Vagina (tissue), 2 donors: ENCODE results near the gene DCDC2. TPM values are rescaled to one million over a fixed set of nuclear protein-coding genes. Genes with fewer than 3 reads are reported as not detected.
"Not testable (repeated sequence)": the region's sequence is repeated elsewhere in the genome, so short reads cannot be mapped to it uniquely, and the experiment has no call there.

ENCODE experiments used
- DNase-seq, 2 donors: peaks; one replicate each; pipeline ENCODE4 v3.0.0-alpha.2; 2017; ENCODE audit errors: extremely low spot score in 2 of 2
- H3K27ac ChIP-seq: fragments of 200-600 bp; sonication (generic); one replicate; pipeline ENCODE4 v1.5.1; 2019
- H3K27me3 ChIP-seq: fragments of 200-600 bp; sonication (generic); one replicate; pipeline ENCODE4 v1.5.1; 2019
- H3K36me3 ChIP-seq, 2 donors: fragments of 200-600 bp; sonication (generic); one replicate each; pipeline ENCODE4 v1.5.1; 2017 to 2019
- H3K4me1 ChIP-seq: fragments of 200-600 bp; sonication (generic); one replicate; pipeline ENCODE4 v1.5.1; 2019
- H3K4me3 ChIP-seq, 2 donors: fragments of 200-600 bp; sonication (generic); 1 replicate in 1 of 2; 2 replicates in 1 of 2; pipeline ENCODE4 v1.5.1; 2016 to 2019
- H3K9me3 ChIP-seq: fragments of 200-600 bp; sonication (generic); one replicate; pipeline ENCODE4 v1.5.1; 2019
- POLR2A ChIP-seq, 2 donors: fragments of 450-650 bp; IDR thresholded peaks; one replicate each; pipeline ENCODE4 v1.6.1; 2017; ENCODE audit warnings: antibody characterized with exemption in 2 of 2, mild to moderate bottlenecking in 2 of 2, moderate library complexity in 2 of 2
- POLR2AphosphoS5 ChIP-seq, 2 donors: sonication (generic); formaldehyde crosslinking; IDR thresholded peaks; one replicate each; pipeline ENCODE4 v1.9.0; 2017; ENCODE audit warnings: antibody characterized with exemption in 2 of 2, mild to moderate bottlenecking in 2 of 2, low read depth in 1 of 2; ENCODE audit not compliant: insufficient read depth in 1 of 2
- intact Hi-C: fragments of 100-400 bp; cut with DNase I; formaldehyde crosslinking; loops from one replicate; pipeline ENCODE4 v1.15.1; 2023
- total RNA-seq: library from RNA; depleted of rRNA; stranded (reverse); fragments of >200 nt; gene quantifications from one replicate; pipeline ENCODE4 v1.2.3, GENCODE V29; 2016
- TF ChIP-seq, protein P1 (sequence below), 3 experiments: fragments of 450-650 bp in 2 of 3; fragments of 200-600 bp in 1 of 3; sonication (generic) in 1 of 3; IDR thresholded peaks; one replicate each; pipeline ENCODE4 v1.5.1; 2017 to 2019; ENCODE audit warnings: antibody characterized with exemption in 3 of 3, mild to moderate bottlenecking in 2 of 3, moderate library complexity in 2 of 3

DCDC2 gene
- total RNA-seq, 1 donor from 2014 or later, result not detected

DNA sequence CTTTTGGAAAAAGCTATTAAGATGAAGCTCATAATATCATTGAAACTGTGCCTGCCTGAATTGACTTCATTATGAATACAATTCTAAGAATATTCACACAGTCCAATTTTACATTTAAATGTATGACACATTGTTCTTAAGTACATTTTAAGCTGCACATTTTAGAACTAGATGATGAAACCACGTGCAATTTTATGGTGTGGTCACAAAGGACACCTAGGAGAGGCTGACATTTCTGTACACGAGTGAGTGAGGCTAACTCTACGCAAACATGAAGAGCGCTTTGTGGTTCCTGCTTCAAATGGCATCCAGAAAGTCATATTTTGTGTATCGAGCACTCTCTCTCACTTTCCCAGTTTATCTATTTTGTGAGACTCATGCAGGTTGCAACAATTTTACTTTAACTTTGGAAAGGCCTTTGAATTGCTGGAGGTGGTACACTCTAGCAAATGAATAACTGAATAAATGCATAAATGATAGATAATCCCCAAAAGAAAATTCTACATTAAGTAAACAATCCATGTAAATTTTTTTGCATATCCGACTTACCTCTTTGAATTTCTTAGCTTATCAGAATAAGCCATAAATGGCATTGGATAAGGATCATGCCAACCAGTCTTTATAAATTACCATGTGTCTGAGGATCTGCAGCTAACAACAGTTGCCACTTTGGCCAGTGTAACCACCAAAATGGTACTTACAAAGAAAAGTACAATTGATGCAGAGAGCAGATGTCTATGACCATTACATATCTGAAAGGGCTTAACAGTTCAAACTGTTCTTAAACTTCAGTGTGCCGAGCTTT lies 134.5 kb downstream of the DCDC2 start:
- Histone ChIP-seq H3K27ac (no peak overlapping the region), H3K27me3 (no peaks in the 10 kb centered on the region), H3K4me1 (no peaks in the 10 kb centered on the region), H3K4me3 (no peak overlapping the region), H3K9me3 (no peaks in the 10 kb centered on the region), H3K36me3 (no peaks in the 10 kb centered on the region)
- intact Hi-C loops, result no loop called here
- DNase-seq, result no peak
- no peak for TF ChIP-seq POLR2A (IDR thresholded peaks at IDR 0.05)
- TF ChIP-seq, protein P1, sequence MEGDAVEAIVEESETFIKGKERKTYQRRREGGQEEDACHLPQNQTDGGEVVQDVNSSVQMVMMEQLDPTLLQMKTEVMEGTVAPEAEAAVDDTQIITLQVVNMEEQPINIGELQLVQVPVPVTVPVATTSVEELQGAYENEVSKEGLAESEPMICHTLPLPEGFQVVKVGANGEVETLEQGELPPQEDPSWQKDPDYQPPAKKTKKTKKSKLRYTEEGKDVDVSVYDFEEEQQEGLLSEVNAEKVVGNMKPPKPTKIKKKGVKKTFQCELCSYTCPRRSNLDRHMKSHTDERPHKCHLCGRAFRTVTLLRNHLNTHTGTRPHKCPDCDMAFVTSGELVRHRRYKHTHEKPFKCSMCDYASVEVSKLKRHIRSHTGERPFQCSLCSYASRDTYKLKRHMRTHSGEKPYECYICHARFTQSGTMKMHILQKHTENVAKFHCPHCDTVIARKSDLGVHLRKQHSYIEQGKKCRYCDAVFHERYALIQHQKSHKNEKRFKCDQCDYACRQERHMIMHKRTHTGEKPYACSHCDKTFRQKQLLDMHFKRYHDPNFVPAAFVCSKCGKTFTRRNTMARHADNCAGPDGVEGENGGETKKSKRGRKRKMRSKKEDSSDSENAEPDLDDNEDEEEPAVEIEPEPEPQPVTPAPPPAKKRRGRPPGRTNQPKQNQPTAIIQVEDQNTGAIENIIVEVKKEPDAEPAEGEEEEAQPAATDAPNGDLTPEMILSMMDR (IDR thresholded peaks at IDR 0.05), result no peak
- no peak for TF ChIP-seq POLR2AphosphoS5 (IDR thresholded peaks at IDR 0.05; ENCODE audit: insufficient read depth in 1 of 2, low read depth in 1 of 2)

DNA sequence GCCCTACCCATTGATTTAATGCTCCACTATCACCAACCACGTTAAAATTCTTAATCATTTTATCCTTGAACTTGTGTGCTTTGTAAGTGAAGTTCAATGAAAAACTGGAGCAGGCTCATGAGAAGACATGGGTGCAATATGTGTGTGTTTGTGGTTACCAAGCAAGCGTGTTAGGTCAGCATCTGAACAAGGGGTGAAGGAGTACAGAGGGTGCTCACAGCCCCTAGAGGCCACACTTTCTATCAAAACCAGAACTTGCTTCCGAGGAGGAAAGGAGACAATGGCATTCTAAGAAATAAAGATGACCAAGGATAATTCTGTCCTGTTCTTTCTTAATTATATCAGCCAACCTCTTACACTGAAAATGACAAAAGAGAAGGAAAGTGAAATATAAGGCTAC lies 138.2 kb downstream of the DCDC2 start:
- Histone ChIP-seq H3K9me3 (no peaks in the 10 kb centered on the region), H3K36me3 (no peaks in the 10 kb centered on the region), H3K4me1 (no peaks in the 10 kb centered on the region), H3K27ac (no peak overlapping the region), H3K4me3 (no peak overlapping the region), H3K27me3 (no peaks in the 10 kb centered on the region)
- DNase-seq, result no peak
- TF ChIP-seq POLR2AphosphoS5 (IDR thresholded peaks at IDR 0.05; ENCODE audit: insufficient read depth in 1 of 2, low read depth in 1 of 2) (no peak), POLR2A (IDR thresholded peaks at IDR 0.05) (no peak)
- TF ChIP-seq, protein P1 (IDR thresholded peaks at IDR 0.05), result no peak
- intact Hi-C loops, result no loop called here

DNA sequence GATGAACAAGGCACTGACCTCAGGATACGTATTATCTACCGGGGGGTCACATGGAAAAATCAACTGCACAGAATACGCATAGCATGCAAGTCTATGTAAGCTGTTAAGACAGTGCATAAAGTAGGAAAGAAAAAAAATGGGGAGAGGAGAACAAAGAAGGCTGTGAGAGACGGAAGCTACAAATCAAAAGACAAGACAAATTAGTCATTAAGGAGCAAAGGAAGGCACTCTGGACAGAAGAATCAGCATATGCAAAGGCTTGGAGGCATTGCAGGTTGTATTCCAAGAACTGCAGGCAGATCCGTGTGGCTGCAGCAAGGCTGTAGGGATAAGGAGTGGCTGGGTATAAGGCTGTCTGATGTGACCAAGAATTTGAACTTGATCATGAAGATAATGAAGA lies 142.9 kb downstream of the DCDC2 start:
- DNase-seq, result no peak
- H3K9me3 ChIP-seq, result no peaks in the 10 kb centered on the region
- TF ChIP-seq POLR2A (IDR thresholded peaks at IDR 0.05), result no peak
- TF ChIP-seq, protein P1 (IDR thresholded peaks at IDR 0.05), result no peak
- no peak for TF ChIP-seq POLR2AphosphoS5 (IDR thresholded peaks at IDR 0.05; ENCODE audit: insufficient read depth in 1 of 2, low read depth in 1 of 2)
- no peak overlapping the region for H3K27ac ChIP-seq
- H3K4me3 ChIP-seq, result no peak overlapping the region
- no peaks in the 10 kb centered on the region for H3K36me3 ChIP-seq
- no peaks in the 10 kb centered on the region for H3K27me3 ChIP-seq
- H3K4me1 ChIP-seq, result no peaks in the 10 kb centered on the region
- intact Hi-C loops, result no loop called here

DNA sequence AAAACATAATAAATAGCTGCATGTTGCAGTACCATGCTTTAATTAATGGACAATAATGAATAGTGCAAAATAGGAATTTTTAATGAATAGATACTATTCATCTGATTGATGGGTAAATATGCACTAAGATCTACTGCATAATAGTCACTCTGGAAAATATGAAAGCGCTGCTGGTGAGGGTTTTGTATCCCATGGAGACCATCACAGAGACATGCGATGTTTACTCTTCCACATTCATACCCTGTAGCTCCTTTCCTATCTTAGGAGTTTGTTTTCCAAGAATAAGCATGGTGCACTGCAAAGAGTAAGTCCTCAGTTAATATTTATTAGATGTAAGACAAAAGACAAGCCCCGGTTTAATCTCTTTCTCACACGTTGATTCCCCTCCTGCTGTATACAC lies 150.4 kb downstream of the DCDC2 start:
- TF ChIP-seq POLR2AphosphoS5 (IDR thresholded peaks at IDR 0.05; ENCODE audit: insufficient read depth in 1 of 2, low read depth in 1 of 2) (no peak), POLR2A (IDR thresholded peaks at IDR 0.05) (no peak)
- TF ChIP-seq, protein P1 (IDR thresholded peaks at IDR 0.05), result no peak
- intact Hi-C loops, result no loop called here
- Histone ChIP-seq H3K36me3 (no peaks in the 10 kb centered on the region), H3K9me3 (no peaks in the 10 kb centered on the region), H3K27ac (no peak overlapping the region), H3K4me3 (no peak overlapping the region), H3K27me3 (no peaks in the 10 kb centered on the region), H3K4me1 (no peaks in the 10 kb centered on the region)
- DNase-seq, result no peak

DNA sequence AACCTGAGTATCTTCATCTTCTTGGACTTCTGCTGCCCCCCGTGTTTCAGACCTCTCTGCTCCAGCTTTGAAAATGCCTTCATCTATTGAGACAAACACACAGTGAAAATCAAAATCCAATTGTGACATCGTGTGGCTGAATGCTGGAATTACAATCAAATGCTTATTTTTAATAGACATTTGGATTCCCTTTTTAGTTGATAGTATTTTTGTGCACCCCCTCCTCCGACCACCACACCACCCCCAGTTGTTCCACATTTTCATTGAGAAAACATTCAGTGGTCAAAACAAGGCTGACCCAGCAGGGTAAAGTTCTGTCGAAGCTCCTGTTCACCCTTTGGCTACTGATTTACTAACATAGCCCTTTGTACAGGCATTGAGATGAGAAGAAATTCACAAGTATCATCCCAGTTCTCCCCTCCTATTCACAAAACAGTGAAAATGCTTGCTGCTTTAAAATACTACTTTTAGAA lies 152.8 kb downstream of the DCDC2 start:
- intact Hi-C loops, result no loop called here

DNA sequence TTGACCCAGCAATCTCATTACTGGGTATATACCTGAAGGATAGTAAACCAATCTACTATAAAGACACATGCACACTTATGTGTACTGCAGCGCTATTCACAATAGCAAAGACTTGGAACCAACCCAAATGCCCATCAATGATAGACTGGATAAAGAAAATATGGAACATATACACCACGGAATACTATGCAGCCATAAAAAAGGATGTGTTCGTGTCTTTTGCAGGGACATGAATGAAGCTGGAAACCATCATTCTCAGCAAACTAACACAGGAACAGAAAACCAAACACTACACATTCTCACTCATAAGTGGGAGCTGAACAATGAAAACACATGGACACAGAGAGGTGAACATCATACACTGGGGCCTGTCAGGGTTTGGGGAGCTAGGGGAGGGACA lies 153.7 kb downstream of the DCDC2 start:
- H3K27me3 ChIP-seq, H3K27ac ChIP-seq, H3K4me1 ChIP-seq, H3K36me3 ChIP-seq, intact Hi-C loops, H3K4me3 ChIP-seq, H3K9me3 ChIP-seq, DNase-seq: not testable (repeated sequence)

More for the DNA sequence above, 152.8 kb downstream of the DCDC2 start:
- H3K27me3 ChIP-seq, result no peaks in the 10 kb centered on the region
- TF ChIP-seq, protein P1 (IDR thresholded peaks at IDR 0.05), result peak in 2 of 3 experiments; percentile 2 to 35
- TF ChIP-seq POLR2A (IDR thresholded peaks at IDR 0.05), result no peak
- H3K4me1 ChIP-seq, result no peaks in the 10 kb centered on the region
- no peak overlapping the region for H3K27ac ChIP-seq
- no peak for DNase-seq
- no peaks in the 10 kb centered on the region for H3K36me3 ChIP-seq
- H3K4me3 ChIP-seq, result no peak overlapping the region
- no peaks in the 10 kb centered on the region for H3K9me3 ChIP-seq
